Astrocyte (in vitro differentiated cells and primary cell): ENCODE data around the gene PPWD1. TPM values are rescaled to one million over a fixed set of nuclear protein-coding genes. Genes with fewer than 3 reads are reported as not detected.

ENCODE experiments used
- DNase-seq: peaks from one replicate; pipeline ENCODE4 v3.0.0-alpha.2; 2010; ENCODE audit warnings: low read depth
- FAIRE-seq: peaks from 2 replicates; lab custom pipeline; 2011; peaks lifted over from hg19 to GRCh38; lab: Jason Lieb, UNC
- H2AFZ ChIP-seq: 2 replicates; pipeline ENCODE4 v1.6.0; 2012; ENCODE audit warnings: low read depth, low read length, inconsistent platforms
- H3K27ac ChIP-seq: 2 replicates; pipeline ENCODE4 v1.5.1; 2011; ENCODE audit warnings: low read depth, low read length, inconsistent platforms
- H3K27me3 ChIP-seq: 2 replicates; pipeline ENCODE4 v1.6.0; 2011; ENCODE audit warnings: low read length, inconsistent platforms; ENCODE audit not compliant: insufficient read depth
- H3K36me3 ChIP-seq: 2 replicates; pipeline ENCODE4 v1.5.1; 2011; ENCODE audit warnings: low read length, inconsistent platforms; ENCODE audit not compliant: insufficient read depth
- H3K4me1 ChIP-seq: 2 replicates; pipeline ENCODE4 v1.5.1; 2011; ENCODE audit warnings: low read length, inconsistent platforms; ENCODE audit not compliant: insufficient read depth
- H3K4me2 ChIP-seq: 2 replicates; pipeline ENCODE4 v1.6.0; 2012; ENCODE audit warnings: low read length, inconsistent platforms
- H3K4me3 ChIP-seq: 2 replicates; pipeline ENCODE4 v1.5.1; 2011; ENCODE audit warnings: low read depth, mild to moderate bottlenecking, low read length, inconsistent platforms; ENCODE audit not compliant: insufficient read depth
- H3K79me2 ChIP-seq: 2 replicates; pipeline ENCODE4 v1.6.0; 2012; ENCODE audit warnings: mild to moderate bottlenecking, low read length, inconsistent platforms; ENCODE audit not compliant: insufficient read depth
- H3K9ac ChIP-seq: 2 replicates; pipeline ENCODE4 v1.6.0; 2012; ENCODE audit warnings: mild to moderate bottlenecking, low read length, inconsistent platforms
- H3K9me3 ChIP-seq: 2 replicates; pipeline ENCODE4 v1.5.1; 2012; ENCODE audit warnings: low read depth, mild to moderate bottlenecking, low read length, inconsistent platforms; ENCODE audit not compliant: insufficient read depth
- H4K20me1 ChIP-seq: 2 replicates; pipeline ENCODE4 v1.6.0; 2012; ENCODE audit warnings: low read length, inconsistent platforms; ENCODE audit not compliant: insufficient read depth
- H3K27ac Mint-ChIP-seq: one replicate; pipeline ENCODE4 v1.8.0; 2021; ENCODE audit warnings: mild to moderate bottlenecking, mixed read lengths; ENCODE audit not compliant: unreplicated experiment
- H3K27me3 Mint-ChIP-seq: one replicate; pipeline ENCODE4 v1.8.0; 2021; ENCODE audit warnings: low read depth, mixed read lengths; ENCODE audit not compliant: unreplicated experiment
- H3K36me3 Mint-ChIP-seq: one replicate; pipeline ENCODE4 v1.8.0; 2021; ENCODE audit warnings: low read depth, mixed read lengths; ENCODE audit not compliant: unreplicated experiment
- H3K4me1 Mint-ChIP-seq: one replicate; pipeline ENCODE4 v1.8.0; 2021; ENCODE audit warnings: low read depth, mixed read lengths; ENCODE audit not compliant: unreplicated experiment
- H3K4me3 Mint-ChIP-seq: one replicate; pipeline ENCODE4 v1.8.0; 2021; ENCODE audit warnings: mild to moderate bottlenecking, moderate library complexity, mixed read lengths; ENCODE audit not compliant: unreplicated experiment
- H3K9me3 Mint-ChIP-seq: one replicate; pipeline ENCODE4 v1.8.0; 2021; ENCODE audit warnings: mild to moderate bottlenecking, mixed read lengths; ENCODE audit not compliant: unreplicated experiment
- EZH2 ChIP-seq: IDR thresholded peaks from 2 replicates; pipeline ENCODE4 v1.6.1; 2012; ENCODE audit warnings: mild to moderate bottlenecking, low read length, inconsistent platforms; ENCODE audit not compliant: insufficient read depth
- total RNA-seq: library from RNA; stranded (reverse); gene quantifications from 2 replicates; pipeline ENCODE4 v1.2.1, GENCODE V29; 2021
- TF ChIP-seq, protein P1 (sequence below): IDR thresholded peaks from 2 replicates; pipeline ENCODE4 v1.5.1; 2011; ENCODE audit warnings: low read depth, mild to moderate bottlenecking, inconsistent platforms, low read length, moderate library complexity; ENCODE audit not compliant: insufficient read depth

PPWD1 gene
- total RNA-seq, 1 donor from 2014 or later: 20.4 TPM

GRCh38 chr5:65553941-65554340, 9.2 kb upstream of the PPWD1 start:
- Histone ChIP-seq H3K27ac (no peak overlapping the region), H3K4me1 (no peaks in the 10 kb centered on the region), H3K4me2 (no peak overlapping the region), H4K20me1 (no peaks in the 10 kb centered on the region), H3K9me3 (no peaks in the 10 kb centered on the region), H3K4me3 (no peak overlapping the region), H2AFZ (no peak overlapping the region), H3K79me2 (peaks cover 22% of the 10 kb centered on the region), H3K36me3 (peaks cover 19% of the 10 kb centered on the region), H3K27me3 (no peaks in the 10 kb centered on the region), H3K9ac (no peak overlapping the region)
- TF ChIP-seq, protein P1, sequence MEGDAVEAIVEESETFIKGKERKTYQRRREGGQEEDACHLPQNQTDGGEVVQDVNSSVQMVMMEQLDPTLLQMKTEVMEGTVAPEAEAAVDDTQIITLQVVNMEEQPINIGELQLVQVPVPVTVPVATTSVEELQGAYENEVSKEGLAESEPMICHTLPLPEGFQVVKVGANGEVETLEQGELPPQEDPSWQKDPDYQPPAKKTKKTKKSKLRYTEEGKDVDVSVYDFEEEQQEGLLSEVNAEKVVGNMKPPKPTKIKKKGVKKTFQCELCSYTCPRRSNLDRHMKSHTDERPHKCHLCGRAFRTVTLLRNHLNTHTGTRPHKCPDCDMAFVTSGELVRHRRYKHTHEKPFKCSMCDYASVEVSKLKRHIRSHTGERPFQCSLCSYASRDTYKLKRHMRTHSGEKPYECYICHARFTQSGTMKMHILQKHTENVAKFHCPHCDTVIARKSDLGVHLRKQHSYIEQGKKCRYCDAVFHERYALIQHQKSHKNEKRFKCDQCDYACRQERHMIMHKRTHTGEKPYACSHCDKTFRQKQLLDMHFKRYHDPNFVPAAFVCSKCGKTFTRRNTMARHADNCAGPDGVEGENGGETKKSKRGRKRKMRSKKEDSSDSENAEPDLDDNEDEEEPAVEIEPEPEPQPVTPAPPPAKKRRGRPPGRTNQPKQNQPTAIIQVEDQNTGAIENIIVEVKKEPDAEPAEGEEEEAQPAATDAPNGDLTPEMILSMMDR: no peak
- no peak for TF ChIP-seq EZH2
- FAIRE-seq (no peak), DNase-seq (no peak)
- Mint-ChIP-seq H3K27me3 (no peaks in the 10 kb centered on the region), H3K27ac (no peak overlapping the region), H3K9me3 (no peaks in the 10 kb centered on the region), H3K36me3 (peaks cover 2% of the 10 kb centered on the region), H3K4me3 (no peak overlapping the region), H3K4me1 (peaks cover 2% of the 10 kb centered on the region)

- Histone ChIP-seq H3K27me3 (no peaks in the 10 kb centered on the region), H3K36me3 (peaks cover 12% of the 10 kb centered on the region), H3K27ac (no peak overlapping the region), H3K9ac (no peak overlapping the region), H3K4me1 (no peaks in the 10 kb centered on the region), H3K4me2 (no peak overlapping the region), H3K9me3 (no peaks in the 10 kb centered on the region), H2AFZ (no peak overlapping the region), H3K79me2 (peaks cover 29% of the 10 kb centered on the region), H3K4me3 (no peak overlapping the region), H4K20me1 (no peaks in the 10 kb centered on the region)
- no peaks in the 10 kb centered on the region for H3K9me3 Mint-ChIP-seq
- peak; percentile 3 for DNase-seq
- no peak overlapping the region for H3K27ac Mint-ChIP-seq
- H3K36me3 Mint-ChIP-seq: no peaks in the 10 kb centered on the region
- H3K4me3 Mint-ChIP-seq: no peak overlapping the region
- H3K27me3 Mint-ChIP-seq: no peaks in the 10 kb centered on the region
- TF ChIP-seq, protein P1: no peak
- TF ChIP-seq EZH2: no peak
- peaks cover 2% of the 10 kb centered on the region for H3K4me1 Mint-ChIP-seq
- no peak for FAIRE-seq
Observed at GRCh38 chr5:65555287-65555686, 7.8 kb upstream of the PPWD1 start.

GRCh38 chr5:65556181-65556580, 6.9 kb upstream of the PPWD1 start:
- no peaks in the 10 kb centered on the region for H3K27me3 ChIP-seq
- H3K4me1 Mint-ChIP-seq: peaks cover 2% of the 10 kb centered on the region
- H3K9me3 Mint-ChIP-seq: no peaks in the 10 kb centered on the region
- no peak overlapping the region for H3K4me2 ChIP-seq
- no peak overlapping the region for H3K4me3 Mint-ChIP-seq
- H3K79me2 ChIP-seq: peaks cover 38% of the 10 kb centered on the region
- FAIRE-seq (no peak), DNase-seq (no peak)
- H3K9ac ChIP-seq: no peak overlapping the region
- no peaks in the 10 kb centered on the region for H3K9me3 ChIP-seq
- H3K27ac Mint-ChIP-seq: no peak overlapping the region
- no peak overlapping the region for H2AFZ ChIP-seq
- TF ChIP-seq, protein P1: no peak
- no peak for TF ChIP-seq EZH2
- H3K4me1 ChIP-seq: no peaks in the 10 kb centered on the region
- H3K36me3 ChIP-seq: peaks cover 12% of the 10 kb centered on the region
- no peak overlapping the region for H3K4me3 ChIP-seq
- no peaks in the 10 kb centered on the region for H3K27me3 Mint-ChIP-seq
- no peaks in the 10 kb centered on the region for H3K36me3 Mint-ChIP-seq
- H3K27ac ChIP-seq: no peak overlapping the region
- no peaks in the 10 kb centered on the region for H4K20me1 ChIP-seq
